ENCODE data around the gene GRB10.

The GRB10 gene

GRCh38 chr7:50718876-50719275, 63.8 kb downstream of the GRB10 start:
- no peak for DNase-seq (ENCODE audit: low spot score)

GRCh38 chr7:50718311-50718710, 64.4 kb downstream of the GRB10 start:
- no peak for DNase-seq (ENCODE audit: low spot score)

- DNase-seq (ENCODE audit: low spot score), result no peak
These were observed 65.5 kb downstream of the GRB10 start for GRCh38 chr7:50717181-50717580.

- DNase-seq (ENCODE audit: low spot score), result no peak
These were observed 67.8 kb downstream of the GRB10 start for GRCh38 chr7:50714857-50715256.

GRCh38 chr7:50713123-50713965, 69.4 kb downstream of the GRB10 start:
- no peak for DNase-seq (ENCODE audit: low spot score)

GRCh38 chr7:50712252-50713122, 70.2 kb downstream of the GRB10 start:
- DNase-seq (ENCODE audit: low spot score), result no peak

GRCh38 chr7:50711271-50712175, 71.2 kb downstream of the GRB10 start:
- peak; percentile 19 for DNase-seq (ENCODE audit: low spot score)

- no peak for DNase-seq (ENCODE audit: low spot score)
These were observed 72.1 kb downstream of the GRB10 start for GRCh38 chr7:50710441-50711154.

- DNase-seq (ENCODE audit: low spot score), result no peak
These were observed 73.5 kb downstream of the GRB10 start for GRCh38 chr7:50709151-50709550.

- DNase-seq (ENCODE audit: low spot score), result no peak
These were observed 75.3 kb downstream of the GRB10 start for GRCh38 chr7:50707236-50708006.

- no peak for DNase-seq (ENCODE audit: low spot score)
These were observed 76.2 kb downstream of the GRB10 start for GRCh38 chr7:50706469-50706937.

- DNase-seq (ENCODE audit: low spot score), result no peak
These were observed 77.9 kb downstream of the GRB10 start for GRCh38 chr7:50704844-50705243.

- no peak for DNase-seq (ENCODE audit: low spot score)
These were observed 79.0 kb downstream of the GRB10 start for GRCh38 chr7:50703654-50704053.

GRCh38 chr7:50699143-50699542, 83.6 kb downstream of the GRB10 start:
- DNase-seq (ENCODE audit: low spot score), result no peak

- DNase-seq (ENCODE audit: low spot score), result no peak
These were observed 84.9 kb downstream of the GRB10 start for GRCh38 chr7:50697748-50698147.

- peak; percentile 11 for DNase-seq (ENCODE audit: low spot score)
These were observed 85.7 kb downstream of the GRB10 start for GRCh38 chr7:50696810-50697582.

GRCh38 chr7:50695026-50695425, 87.7 kb downstream of the GRB10 start:
- DNase-seq (ENCODE audit: low spot score), result no peak

GRCh38 chr7:50693455-50694130, 89.1 kb downstream of the GRB10 start:
- DNase-seq (ENCODE audit: low spot score), result no peak

- no peak for DNase-seq (ENCODE audit: low spot score)
These were observed 92.1 kb downstream of the GRB10 start for GRCh38 chr7:50690541-50691011.

Data from RKO (cell line).